NCI-H1417 treated with DMSO at 0.1 percent for 48 hours (cell line): ENCODE data around the gene CNTNAP2.
"Not testable (repeated sequence)": the region's sequence is repeated elsewhere in the genome, so short reads cannot be mapped to it uniquely, and the experiment has no call there.

Experiments used
- DNase-seq: peaks from one replicate; lab custom pipeline; 2025; lab: John Stamatoyannopoulos, UW

The CNTNAP2 gene

GRCh38 chr7:146889806-146890555 is 773.4 kb downstream of the CNTNAP2 start:
- DNase-seq, result no peak

DNA sequence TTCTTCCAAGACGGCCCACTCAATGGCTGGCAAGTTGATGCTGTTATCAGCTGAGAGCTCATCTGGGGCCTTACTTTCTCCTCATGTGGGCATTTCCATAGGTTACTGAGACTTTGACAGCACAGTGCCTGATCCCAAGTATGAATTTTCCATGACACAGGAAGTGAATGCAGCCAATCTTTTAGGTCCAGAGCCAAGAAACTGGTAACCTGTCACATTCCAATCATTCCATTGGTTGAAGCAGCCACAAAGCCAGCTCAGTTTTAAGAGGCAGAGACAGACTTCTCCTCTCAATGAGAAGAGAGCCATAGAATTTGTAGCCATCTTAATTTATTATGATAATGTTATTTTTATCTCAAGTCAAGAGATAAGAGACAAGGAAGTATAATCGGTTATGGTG is 775.5 kb downstream of the CNTNAP2 start:
- no peak for DNase-seq

- DNase-seq, result no peak
Observed at GRCh38 chr7:146894927-146895326, 778.3 kb downstream of the CNTNAP2 start.

GRCh38 chr7:146902266-146902665 is 785.7 kb downstream of the CNTNAP2 start:
- no peak for DNase-seq

DNA sequence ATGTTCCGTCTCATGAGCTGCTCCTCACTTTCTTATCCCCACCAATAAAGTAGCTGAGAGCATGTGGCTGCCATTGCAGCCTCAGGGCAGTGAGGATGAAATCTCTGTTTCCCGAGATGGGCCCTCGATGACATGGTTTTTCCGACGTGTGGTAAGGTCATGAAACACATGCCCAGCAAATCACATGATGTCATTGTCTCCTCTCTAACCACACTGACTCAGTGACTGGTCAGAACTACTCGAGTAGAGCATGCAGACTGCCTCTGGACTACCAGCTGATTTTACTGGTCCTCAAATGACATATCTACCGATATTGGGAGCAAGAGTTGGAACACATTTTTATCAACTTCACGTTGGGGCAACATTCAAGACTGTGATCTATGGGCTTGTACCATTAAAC is 786.1 kb downstream of the CNTNAP2 start:
- no peak for DNase-seq

DNA sequence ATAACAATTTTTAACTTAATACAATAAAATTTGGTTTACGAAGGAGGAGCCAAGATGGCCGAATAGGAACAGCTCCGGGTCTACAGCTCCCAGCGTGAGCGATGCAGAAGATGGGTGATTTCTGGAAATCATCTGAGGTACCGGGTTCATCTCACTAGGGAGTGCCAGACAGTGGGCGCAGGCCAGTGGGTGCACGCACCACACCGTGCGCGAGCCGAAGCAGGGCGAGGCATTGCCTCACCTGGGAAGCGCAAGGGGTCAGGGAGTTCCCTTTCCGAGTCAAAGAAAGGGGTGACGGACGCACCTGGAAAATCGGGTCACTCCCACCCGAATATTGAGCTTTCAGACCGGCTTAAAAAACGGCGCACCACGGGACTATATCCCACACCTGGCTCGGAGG is 789.1 kb downstream of the CNTNAP2 start:
- not testable (repeated sequence) for DNase-seq

DNA sequence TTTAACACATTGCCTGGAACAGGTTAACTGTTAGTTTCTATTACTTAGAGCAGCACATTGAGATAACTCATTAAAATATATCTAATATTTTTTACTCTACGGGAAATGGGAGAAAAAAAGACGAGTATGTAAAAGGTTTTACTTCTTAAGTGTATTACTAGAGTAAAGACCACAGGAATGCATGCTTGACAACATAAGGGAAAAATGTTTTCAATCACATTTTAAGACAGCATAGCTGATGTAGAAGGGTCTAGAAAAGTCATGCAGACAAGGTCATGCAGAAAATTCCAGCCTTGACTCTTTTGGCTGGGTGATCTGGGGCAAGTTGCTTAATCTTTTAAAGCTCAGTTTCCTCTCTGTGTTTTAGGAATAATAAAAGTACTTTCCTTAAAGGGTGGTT is 806.2 kb downstream of the CNTNAP2 start:
- no peak for DNase-seq

DNA sequence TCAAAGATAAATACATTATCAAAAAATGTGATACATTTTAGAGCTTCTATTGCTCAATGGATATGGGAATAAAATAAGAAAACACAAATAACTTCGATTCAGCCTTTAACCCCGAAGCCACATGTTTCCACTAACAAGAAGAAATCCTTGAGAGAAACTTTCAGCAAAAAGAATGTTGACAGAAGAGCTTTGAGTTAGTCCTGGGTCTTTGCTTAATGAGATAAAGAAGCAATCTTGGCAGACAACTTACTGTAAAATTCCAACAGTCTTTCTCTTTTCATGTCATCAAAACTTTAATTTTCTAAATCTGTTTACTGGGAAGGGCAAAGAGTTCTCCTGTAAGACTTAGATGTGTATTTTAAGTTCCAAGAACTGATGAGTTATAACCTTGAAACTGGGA is 810.2 kb downstream of the CNTNAP2 start:
- DNase-seq, result no peak

GRCh38 chr7:146937836-146938235 is 821.2 kb downstream of the CNTNAP2 start:
- DNase-seq, result no peak

DNA sequence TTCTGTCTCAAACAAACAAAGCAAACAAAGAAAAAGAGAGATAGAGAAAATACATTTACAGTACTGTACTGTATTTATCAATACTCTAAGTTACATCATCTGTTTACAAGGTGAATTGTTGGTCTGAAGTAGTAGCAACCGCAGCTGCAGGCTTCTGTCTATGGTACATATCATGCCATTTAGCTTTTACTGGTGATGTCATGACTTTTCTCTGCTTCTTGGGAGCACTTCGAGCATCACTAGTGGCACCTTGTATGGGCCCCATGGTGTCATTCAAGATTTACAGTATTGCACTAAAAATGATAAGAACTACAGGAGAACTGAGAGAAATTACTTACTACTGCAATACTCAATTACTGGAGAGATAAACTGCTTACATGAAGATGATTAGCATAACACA is 826.9 kb downstream of the CNTNAP2 start:
- no peak for DNase-seq

DNA sequence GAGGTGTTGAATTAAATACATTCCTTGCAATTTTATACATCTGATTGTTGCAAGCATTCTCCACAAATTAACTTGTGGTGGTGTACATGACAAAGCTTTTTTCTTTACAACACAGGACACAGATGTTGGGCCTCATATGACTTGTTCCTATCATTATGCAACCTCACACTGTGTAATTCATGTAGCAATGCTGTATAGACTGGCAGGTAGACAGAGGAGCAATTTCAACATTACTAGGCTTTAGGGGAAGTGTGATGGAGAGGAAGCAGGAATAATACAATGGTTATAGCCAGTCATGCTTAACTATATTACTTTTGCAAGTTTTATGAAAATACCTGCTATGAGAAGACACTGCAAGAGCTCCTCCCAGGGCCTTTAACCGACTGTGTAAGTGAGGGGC is 832.1 kb downstream of the CNTNAP2 start:
- DNase-seq, result no peak

- DNase-seq, result peak; percentile 31
Observed at GRCh38 chr7:146956321-146956720, 839.7 kb downstream of the CNTNAP2 start.

DNA sequence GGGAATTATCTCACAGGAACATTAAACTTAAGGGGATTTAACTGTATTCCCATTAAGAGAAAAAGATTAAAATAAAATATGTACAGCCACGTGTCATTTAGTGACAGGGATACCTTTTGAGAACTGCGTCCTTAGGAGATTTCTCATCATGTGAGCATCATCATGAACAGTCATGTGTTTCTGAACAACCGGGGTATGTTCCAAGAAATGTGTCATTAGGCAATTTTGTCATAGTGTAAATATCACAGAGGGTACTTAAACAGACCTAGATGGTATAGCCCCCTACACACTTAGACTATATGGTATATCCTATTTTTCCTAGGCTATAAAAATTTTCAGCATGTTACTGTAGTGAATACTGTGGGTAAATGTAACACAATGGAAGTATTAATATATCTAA is 840.3 kb downstream of the CNTNAP2 start:
- DNase-seq, result no peak

GRCh38 chr7:146960773-146961391 is 844.3 kb downstream of the CNTNAP2 start:
- peak; percentile 84 for DNase-seq

GRCh38 chr7:146961617-146962016 is 845.0 kb downstream of the CNTNAP2 start:
- DNase-seq, result no peak

GRCh38 chr7:146966274-146966673 is 849.7 kb downstream of the CNTNAP2 start:
- DNase-seq, result no peak

- no peak for DNase-seq
Observed at GRCh38 chr7:146982482-146982881, 865.9 kb downstream of the CNTNAP2 start.

GRCh38 chr7:146991596-146991995 is 875.0 kb downstream of the CNTNAP2 start:
- DNase-seq, result no peak

- no peak for DNase-seq
Observed at GRCh38 chr7:146993764-146994163, 877.2 kb downstream of the CNTNAP2 start.

DNA sequence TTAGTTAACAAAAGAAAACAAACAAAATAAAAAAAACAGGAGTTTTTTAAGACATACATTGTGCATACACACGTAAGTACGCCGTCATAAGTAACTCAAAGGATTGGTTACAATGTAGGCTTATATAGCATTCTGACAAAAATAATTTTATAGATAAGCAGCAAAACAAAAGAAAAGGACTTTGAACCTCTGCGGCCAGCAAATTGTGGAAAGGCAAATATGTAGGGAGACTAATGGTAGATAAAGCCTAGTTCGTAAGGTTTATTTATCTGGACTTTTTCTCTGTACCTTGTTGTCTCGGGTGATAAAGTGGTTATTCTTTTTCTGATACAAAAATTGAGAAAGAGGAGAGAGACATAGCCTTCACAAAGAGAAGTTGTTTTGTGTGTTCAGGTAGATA is 891.9 kb downstream of the CNTNAP2 start:
- no peak for DNase-seq

DNA sequence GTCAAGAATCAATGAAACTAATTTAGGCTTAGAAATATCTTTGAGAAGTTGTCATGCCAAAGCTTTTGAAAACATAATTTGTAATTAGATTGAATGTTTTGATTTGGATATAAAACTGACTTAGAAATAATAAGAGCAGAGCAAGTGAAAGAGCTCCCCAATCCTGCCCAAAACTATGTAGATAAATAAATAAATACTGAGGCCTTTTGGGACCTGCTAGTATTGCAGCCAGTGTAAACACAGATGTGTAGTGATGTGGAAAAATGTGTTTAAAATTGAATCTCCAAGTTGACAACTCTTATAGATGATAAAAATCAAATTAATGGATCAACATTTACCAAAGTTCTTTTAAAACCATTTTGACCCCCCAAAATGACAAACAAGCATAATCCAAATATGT is 896.1 kb downstream of the CNTNAP2 start:
- DNase-seq, result no peak

- DNase-seq, result no peak
Observed at GRCh38 chr7:147013825-147014224, 897.2 kb downstream of the CNTNAP2 start.

DNA sequence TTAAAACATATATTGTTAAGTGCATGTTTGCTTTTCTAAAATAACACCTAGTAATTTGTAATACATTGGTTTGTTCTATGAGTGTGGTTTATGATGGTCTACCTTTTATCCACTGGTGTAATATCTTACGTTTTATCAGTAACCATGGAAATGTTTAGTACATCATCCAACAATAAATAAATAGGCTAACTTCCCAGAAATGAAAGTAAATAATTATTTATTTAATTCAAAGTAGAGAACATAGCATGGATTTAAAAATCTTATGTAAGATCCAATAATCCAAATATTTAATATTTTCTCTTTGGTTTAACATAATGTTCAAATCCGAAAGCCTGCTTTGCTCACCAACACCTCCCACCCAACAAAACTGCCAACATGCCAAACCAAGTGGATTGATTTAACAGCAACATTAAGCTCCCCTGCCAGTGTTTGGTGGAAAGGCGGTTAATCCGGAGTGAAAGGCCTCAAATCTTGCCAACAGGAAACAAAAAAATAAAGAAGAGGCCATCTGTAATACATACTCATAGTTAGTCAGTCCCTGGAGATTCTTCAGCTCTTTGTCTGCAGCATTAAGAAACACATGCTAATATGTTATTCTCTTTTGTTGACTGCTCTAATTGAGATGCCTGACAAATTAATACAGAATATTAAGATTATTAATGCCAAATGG is 897.8 kb downstream of the CNTNAP2 start:
- DNase-seq, result no peak
